ENCODE measurements around the gene ECHDC1.

DNA sequence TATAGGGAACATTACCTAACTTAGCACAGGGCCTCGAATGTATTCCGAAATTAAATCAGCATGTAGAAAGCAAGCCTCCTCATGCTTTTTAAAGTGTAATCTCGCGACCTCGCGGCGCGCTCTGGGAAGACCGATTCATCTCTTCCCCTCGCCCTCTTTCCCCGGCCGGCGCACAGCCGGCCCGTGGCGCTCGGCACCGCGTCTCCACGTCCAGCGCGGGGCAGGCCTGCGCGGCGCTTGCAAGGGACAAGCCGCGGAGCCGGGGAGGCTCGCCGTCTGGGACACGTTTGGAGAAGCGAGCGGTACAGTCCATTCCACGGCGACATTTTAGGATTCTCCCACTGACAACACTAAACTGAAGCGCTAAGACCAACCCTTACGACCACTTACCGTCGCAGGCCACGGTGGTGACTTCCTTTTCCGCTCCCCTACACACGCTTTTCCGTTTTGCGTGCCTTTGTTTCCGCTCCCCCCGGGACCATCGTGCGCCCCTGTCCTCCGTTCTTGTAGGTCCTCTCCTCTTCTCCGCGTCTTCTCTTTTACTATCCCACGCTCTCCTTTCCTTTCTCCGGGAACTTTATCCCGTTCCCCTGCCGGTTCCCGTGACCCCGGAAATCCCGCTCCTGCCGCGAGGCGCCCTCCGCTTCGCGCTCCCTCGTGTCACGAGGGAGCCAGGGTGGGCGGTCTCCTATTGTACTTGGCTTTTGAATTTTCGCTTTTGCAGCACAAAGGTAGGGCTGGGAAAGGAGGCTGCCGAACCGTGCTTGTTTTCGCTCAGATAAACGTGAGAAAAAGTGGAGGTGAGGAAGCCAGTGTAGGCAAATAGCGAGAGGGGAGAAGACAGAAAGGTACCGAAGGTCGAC is at the start of gene ECHDC1:
- TF ChIP-seq CTCF (IDR thresholded peaks at IDR 0.05; ENCODE audit: poor library complexity) (no peak), EZH2 (IDR thresholded peaks at IDR 0.05; ENCODE audit: borderline replicate concordance) (no peak), EZH2phosphoT487 (IDR thresholded peaks at IDR 0.05; ENCODE audit: low read depth, severe bottlenecking, unreplicated experiment) (no peak)

Data from hepatocyte (in vitro differentiated cells).